ENCODE measurements around the gene LDB1. TPM values are rescaled to one million over a fixed set of nuclear protein-coding genes. Genes with fewer than 3 reads are reported as not detected.
A peak's percentile ranks its signal among the peaks of the same experiment; 100 is the strongest.

LDB1 gene
- total and polyA plus RNA-seq, 2 of the 13 experiments (the other 11 are each of a cell fraction or from before 2014, with no cell fraction given), result 17.2 to 45.5 TPM

DNA sequence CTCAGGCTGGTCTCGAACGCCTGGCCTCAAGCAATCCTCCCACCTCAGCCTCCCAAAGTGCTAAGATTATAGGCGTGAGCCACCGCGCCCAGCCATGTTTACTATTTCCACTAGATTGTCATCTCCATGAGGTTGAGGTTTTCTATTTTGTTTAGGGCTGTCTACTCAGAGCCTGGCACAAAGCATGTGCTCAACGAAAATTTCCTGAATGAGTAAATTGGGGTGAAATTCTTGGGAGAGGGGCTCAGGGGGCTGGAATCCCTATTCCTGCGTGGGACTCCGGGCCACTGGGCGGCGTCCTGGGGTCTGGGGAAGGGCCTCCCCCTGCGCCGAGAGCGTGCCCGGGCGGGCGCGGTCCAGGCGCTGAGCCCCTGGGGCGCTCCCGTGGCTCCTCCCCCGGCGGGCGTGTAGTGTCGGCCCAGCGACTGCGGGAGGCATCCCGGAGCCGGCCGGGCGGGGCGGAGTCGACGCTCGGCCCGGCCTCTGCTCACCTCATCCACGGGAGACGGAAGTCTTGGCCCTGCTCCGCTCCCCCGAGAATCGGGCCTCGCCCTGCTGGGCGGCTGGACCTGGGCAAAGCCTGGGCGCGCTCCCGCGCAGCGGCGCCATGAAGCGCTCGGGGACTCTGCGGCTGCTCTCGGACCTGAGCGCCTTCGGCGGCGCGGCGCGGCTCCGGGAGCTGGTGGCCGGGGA, 55.2 kb downstream of the LDB1 start, which contains the start of gene HPS6 (continued):
- TF ChIP-seq, protein P1, sequence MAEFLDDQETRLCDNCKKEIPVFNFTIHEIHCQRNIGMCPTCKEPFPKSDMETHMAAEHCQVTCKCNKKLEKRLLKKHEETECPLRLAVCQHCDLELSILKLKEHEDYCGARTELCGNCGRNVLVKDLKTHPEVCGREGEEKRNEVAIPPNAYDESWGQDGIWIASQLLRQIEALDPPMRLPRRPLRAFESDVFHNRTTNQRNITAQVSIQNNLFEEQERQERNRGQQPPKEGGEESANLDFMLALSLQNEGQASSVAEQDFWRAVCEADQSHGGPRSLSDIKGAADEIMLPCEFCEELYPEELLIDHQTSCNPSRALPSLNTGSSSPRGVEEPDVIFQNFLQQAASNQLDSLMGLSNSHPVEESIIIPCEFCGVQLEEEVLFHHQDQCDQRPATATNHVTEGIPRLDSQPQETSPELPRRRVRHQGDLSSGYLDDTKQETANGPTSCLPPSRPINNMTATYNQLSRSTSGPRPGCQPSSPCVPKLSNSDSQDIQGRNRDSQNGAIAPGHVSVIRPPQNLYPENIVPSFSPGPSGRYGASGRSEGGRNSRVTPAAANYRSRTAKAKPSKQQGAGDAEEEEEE (CRISPR knock-in tag; IDR thresholded peaks at IDR 0.05; ENCODE audit: borderline replicate concordance), result no peak
- TF ChIP-seq ZNF451 (CRISPR knock-in tag; IDR thresholded peaks at IDR 0.05) (peak; percentile 72; the same call in 1 of the 2 replicates), SP4 (CRISPR knock-in tag; IDR thresholded peaks at IDR 0.05) (peak; percentile 80), ZBTB38 (CRISPR knock-in tag; IDR thresholded peaks at IDR 0.05) (peak; percentile 68), SKI (IDR thresholded peaks at IDR 0.05; ENCODE audit: partially characterized antibody) (peak; percentile 46), ZSCAN25 (CRISPR knock-in tag; IDR thresholded peaks at IDR 0.05) (peak; percentile 79), ZBTB7A (CRISPR knock-in tag; IDR thresholded peaks at IDR 0.05) (peak; percentile 74; the same call in 1 of the 2 replicates), FOSL2 (CRISPR knock-in tag; IDR thresholded peaks at IDR 0.05) (0 out of 2 replicates have a peak, but pooled peaks have one; percentile 17), ZNF367 (CRISPR knock-in tag; IDR thresholded peaks at IDR 0.05; ENCODE audit: borderline replicate concordance) (no peak), ZMYM2 (CRISPR knock-in tag; IDR thresholded peaks at IDR 0.05) (peak; percentile 90), HNRNPH1 (optimal IDR thresholded peaks at IDR 0.05; ENCODE audit: low read depth, low read length) (no peak), DNMT3B (CRISPR knock-in tag; conservative IDR thresholded peaks at IDR 0.05) (0 out of 2 replicates have a peak, but pooled peaks have one; percentile 56), PAXIP1 (CRISPR knock-in tag; conservative IDR thresholded peaks at IDR 0.05) (peak; percentile 35; the same call in 1 of the 2 replicates), ZNF598 (CRISPR knock-in tag; IDR thresholded peaks at IDR 0.05; ENCODE audit: borderline replicate concordance) (0 out of 2 replicates have a peak, but pooled peaks have one; percentile 50), ZBTB20 (CRISPR knock-in tag; IDR thresholded peaks at IDR 0.05; ENCODE audit: borderline replicate concordance, low read depth) (0 out of 2 replicates have a peak, but pooled peaks have one; percentile 26), MTF1 (CRISPR knock-in tag; IDR thresholded peaks at IDR 0.05) (no peak), HOXD1 (CRISPR knock-in tag; IDR thresholded peaks at IDR 0.05) (peak; percentile 35; the same call in 1 of the 2 replicates), TAF1 (CRISPR knock-in tag; IDR thresholded peaks at IDR 0.05) (peak; percentile 78)
- TF ChIP-seq, protein P2, sequence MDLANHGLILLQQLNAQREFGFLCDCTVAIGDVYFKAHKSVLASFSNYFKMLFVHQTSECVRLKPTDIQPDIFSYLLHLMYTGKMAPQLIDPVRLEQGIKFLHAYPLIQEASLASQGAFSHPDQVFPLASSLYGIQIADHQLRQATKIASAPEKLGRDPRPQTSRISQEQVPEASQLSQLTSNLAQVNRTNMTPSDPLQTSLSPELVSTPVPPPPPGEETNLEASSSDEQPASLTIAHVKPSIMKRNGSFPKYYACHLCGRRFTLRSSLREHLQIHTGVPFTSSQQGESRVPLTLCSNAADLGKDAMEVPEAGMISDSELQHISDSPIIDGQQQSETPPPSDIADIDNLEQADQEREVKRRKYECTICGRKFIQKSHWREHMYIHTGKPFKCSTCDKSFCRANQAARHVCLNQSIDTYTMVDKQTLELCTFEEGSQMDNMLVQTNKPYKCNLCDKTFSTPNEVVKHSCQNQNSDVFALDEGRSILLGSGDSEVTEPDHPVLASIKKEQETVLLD (CRISPR knock-in tag; IDR thresholded peaks at IDR 0.05; ENCODE audit: low read depth), result peak; percentile 72; the same call in 1 of the 2 replicates
- TF ChIP-seq, protein P3, sequence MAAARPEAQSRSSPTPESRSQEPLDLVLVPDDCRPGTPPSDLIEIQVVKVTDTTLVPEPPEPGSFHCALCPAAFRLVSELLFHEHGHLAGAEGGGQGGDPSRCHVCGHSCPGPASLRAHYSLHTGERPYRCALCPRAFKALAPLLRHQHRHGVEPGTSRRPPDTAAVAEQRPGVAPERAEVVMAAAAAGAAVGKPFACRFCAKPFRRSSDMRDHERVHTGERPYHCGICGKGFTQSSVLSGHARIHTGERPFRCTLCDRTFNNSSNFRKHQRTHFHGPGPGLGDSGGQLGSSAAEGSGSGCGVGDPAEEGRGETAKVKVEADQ (CRISPR knock-in tag; IDR thresholded peaks at IDR 0.05; ENCODE audit: borderline replicate concordance), result peak; percentile 67; the same call in 1 of the 2 replicates
- TF ChIP-seq, protein P4, sequence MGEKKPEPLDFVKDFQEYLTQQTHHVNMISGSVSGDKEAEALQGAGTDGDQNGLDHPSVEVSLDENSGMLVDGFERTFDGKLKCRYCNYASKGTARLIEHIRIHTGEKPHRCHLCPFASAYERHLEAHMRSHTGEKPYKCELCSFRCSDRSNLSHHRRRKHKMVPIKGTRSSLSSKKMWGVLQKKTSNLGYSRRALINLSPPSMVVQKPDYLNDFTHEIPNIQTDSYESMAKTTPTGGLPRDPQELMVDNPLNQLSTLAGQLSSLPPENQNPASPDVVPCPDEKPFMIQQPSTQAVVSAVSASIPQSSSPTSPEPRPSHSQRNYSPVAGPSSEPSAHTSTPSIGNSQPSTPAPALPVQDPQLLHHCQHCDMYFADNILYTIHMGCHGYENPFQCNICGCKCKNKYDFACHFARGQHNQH (CRISPR knock-in tag; IDR thresholded peaks at IDR 0.05), result peak; percentile 18; the same call in 1 of the 2 replicates
